NCI-H1930 (cell line): ENCODE measurements around the gene ATP2B3.
A peak's percentile ranks its signal among the peaks of the same experiment; 100 is the strongest.

Experiments used
- DNase-seq, 2 experiments: peaks; one replicate each; lab custom pipeline; 2025; lab: John Stamatoyannopoulos, UW

ATP2B3 gene

DNA sequence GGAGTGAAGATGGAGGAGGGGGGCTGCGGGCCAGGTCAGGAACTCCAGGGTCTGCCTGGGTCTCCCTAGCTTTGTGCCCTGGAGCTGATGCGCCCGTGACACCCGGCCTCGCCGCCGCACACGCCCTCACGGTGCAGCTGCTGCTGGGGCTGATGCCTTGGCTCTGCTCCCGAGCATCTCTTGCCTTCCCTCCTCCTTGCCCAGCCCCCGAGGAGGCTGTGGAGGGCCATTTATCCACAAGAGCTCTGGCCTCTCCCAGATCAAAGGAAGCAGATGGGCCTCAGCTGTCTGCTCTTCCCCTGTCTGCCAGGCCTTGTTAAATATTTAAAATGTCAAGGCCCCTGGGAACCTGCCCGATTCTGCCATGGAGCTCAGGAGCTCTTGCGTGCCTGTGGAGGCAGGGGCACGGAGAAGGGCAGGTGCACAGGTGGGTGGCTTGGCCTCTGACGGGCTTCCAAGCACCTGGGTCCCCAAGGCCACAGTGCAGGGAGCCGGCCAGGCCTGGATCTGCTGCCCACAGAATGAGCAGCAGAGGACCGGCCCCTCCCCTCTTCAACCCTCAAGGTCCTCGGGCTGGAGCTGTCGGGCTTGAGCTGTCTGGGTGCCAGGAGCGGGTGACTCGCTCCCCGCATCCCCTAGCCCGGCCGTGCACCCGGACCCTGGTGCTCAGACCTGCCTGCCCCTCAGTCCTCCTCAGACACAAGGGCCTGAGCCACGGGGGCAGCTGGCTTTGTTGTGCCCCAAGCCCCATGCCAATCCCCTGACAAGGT is 20.3 kb downstream of the ATP2B3 start:
- no peak for DNase-seq

DNA sequence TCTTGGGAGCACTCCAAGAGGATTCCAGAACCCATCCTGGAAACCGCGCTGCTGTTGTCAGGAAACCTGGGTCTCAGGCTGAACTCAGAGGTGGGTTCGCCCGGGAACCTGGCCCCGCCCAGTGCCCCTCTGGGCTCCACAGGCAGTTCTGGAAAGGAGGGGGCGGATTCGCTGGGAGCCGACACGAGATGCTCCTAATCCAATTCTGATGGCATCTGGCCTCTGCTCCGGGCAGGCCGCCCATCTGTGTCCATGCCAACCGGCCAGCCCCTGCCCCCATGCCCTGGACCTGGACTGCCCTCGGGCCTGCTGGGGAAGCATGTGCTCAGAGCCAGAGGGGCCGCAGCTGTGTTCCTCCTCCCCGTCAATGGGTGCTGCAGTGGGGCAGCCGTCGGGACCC is 21.0 kb downstream of the ATP2B3 start:
- DNase-seq = no peak

DNA sequence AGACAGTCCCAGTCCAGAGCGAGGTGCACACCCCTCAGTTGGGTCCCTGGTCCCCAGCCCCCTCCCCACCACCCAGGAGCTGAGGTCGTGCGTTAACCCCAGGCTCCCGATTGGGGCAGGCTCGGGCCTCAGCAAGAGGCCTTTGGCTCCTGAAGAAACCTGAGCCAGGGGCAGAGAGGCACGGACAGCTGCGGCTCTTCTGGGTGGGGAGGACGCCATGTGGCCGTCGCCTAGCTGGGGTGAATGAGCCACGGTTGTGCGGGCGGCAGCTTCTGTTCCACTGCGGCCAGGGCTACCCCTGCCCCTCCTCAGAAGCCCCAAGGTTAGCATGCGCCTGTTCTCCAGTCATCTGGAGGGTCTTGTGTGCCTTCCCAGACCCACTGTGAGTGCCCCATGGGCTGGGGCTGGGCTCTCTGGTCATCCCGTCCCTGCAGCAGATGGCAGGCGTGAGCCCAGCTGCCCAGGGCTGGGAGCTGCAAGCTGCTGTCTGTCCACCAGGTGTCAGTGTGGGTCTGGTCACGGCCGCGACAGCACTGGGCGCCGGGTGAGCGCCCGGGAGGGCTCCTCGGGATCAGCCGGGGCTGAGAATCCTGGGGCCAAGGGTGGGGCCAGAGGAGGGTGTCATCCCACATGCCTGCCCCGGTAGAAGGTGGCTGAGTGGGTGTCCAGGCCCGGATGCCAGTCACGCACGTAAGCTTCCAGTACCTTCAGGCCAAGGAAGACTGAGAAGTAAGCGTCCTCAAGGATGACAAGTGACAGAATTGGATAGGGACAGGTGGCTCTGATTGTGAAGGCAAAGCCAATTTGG is 21.9 kb downstream of the ATP2B3 start:
- peak in 1 of 2 experiments; percentile 55 for DNase-seq

DNA sequence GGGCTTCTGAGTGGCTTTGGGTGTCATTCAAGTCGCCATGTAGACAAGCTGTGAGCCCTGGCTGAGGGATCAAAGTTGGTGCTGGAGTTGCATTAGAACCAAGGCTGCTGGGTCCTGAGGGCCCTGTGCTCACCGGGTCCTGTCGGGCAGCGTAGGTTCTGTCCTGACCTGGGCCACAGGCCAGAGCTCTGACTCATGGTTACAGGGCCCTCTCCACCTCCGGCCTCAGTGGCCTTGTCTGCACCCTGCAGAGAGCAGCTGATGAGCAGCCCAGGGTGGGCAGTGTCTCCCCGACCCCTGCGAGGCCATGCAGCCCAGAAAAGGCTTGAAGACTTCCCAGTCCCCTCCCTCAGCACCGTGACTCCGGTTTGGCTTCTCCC is 22.5 kb downstream of the ATP2B3 start:
- no peak for DNase-seq

DNA sequence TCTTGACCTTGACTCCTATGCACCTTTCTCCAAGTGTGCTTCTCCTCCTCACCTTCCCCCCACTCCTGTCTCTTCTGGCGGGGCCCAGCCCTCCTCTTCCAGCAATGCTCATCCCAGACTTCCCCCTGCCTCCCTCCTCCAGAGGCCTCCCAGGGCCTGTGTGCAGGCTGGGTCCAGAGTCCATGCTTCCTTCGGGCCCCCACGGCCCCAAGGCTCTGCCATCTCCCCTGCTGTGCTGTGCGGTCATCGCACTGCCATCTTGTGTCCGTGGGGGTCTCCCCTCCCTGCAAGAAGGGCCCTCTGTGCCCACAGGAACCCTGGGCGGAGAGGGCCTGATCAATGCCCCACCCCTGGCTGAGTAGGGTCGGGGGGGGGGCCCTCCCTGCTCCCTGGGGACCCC is 27.3 kb downstream of the ATP2B3 start:
- no peak for DNase-seq

DNA sequence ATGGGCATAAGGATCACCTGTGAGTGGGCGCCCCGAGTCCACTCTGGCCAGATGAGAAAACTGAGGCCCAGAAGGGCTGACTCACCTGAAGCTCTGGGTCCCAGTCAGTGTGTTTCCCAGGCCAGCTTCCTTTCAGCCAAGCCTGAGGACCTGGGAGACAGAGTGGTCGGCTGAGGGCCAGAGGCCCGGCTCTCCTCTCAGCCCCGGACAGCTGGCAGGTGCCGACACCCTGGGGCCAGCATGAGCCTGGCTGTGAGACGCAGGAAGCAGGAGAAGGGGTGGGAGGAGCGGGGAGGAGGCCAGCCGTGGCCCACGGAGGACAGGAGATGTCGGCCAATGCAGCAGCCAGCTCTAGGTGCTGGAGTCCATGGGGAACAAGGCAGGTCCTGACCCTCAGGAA is 28.9 kb downstream of the ATP2B3 start:
- no peak for DNase-seq

DNA sequence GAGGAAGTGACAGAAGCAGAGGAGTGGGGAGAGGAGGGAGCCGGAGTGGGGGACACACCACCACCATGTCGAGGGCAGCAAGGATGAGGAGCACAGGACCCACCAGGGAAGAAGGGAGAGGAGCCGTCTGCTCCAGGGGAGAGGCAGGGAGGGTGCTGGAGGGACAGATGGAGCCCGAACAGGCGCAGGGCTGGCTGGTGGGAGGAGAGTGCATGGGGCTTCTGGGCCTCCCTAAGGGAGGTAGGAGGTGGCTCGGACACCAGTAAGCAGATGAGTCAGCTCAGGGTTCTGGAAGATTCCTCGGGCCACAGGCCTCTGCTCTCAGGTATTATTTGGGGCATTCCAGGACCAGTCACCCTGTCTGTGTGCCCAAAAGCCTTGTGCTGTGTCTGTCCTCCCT is 29.8 kb downstream of the ATP2B3 start:
- DNase-seq = no peak

DNA sequence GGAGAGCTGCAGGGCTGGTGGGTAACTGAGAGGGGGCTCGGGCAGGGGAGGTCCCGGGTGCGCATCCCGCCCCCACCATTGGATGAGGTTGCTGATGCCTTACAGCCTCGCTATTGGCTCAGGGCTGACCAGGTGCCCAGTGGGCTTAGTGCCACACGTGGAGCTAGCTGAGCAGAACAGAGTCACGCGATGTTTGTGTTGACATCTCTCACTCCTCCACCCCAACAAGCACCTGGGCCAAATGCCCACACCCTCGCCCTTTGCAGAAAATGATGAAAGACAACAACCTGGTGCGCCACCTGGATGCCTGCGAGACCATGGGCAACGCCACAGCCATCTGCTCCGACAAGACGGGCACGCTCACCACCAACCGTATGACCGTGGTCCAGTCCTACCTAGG is 31.8 kb downstream of the ATP2B3 start:
- no peak for DNase-seq

DNA sequence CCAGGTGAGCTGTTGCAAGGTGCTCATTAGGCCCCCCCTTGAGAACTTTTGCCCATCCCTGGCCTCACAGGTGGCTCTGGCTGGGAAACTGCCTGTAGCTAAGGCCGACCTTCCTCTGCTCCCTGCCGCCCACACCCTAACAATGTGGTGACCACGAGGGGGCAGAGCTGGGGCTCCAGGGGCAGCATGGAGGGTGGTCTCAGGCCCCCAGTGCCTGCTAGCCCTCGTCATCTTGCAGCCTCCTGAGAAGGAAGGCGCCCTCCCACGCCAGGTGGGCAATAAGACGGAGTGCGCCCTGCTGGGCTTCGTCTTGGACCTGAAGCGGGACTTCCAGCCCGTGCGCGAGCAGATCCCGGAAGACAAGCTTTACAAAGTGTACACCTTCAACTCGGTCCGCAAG is 32.4 kb downstream of the ATP2B3 start:
- no peak for DNase-seq

DNA sequence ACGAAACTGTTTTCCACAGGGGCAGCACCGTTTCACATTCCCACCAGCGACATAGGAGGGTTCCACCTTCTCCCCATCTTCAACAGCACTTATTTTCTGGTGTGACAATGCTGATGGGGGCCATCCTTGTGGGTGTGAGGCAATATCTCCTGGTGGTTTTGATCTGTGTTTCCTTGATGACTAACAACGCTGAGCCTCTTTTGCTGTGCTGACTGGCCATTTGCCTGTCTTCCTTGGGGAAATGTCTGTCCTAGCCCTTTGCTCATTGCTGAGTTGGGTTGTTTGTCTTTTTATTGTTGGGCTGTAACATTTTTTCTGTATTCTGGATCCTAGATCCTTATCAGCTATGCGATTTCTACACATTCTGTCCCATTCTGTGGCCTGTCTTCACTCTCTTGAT is 33.7 kb downstream of the ATP2B3 start:
- no peak for DNase-seq

DNA sequence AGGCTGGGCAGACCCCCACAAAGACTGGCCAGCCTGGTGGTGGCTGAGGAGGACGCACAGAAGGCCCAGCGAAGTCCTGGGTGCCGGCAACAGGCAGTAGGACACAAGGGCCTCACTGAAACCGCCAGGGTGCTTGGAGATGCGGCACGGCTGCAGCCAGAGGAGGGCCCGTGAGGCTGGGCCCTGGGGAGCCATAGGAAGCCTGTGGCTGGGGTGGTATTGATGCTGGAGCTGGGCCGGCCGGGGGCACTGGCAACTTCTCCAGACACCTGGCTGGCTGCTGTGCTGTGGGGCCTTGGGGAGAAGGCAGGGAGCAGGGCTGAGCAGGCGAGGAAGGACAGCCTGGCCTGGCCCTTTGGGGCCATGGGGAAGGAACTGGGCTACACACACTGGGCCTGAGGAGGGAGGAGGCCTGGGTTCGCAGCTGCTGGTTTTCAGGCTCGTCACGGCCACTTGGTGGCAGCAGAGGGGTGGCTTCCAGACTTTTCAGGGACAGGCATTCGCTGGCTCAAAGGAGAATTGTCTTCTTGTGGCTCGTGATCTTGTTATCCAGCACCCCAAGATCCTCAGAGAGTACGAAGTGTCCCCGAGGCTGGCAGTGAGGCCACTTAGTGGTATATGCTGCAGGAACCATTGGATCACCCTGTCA is 37.2 kb downstream of the ATP2B3 start:
- DNase-seq = peak in 1 of 2 experiments; percentile 35

DNA sequence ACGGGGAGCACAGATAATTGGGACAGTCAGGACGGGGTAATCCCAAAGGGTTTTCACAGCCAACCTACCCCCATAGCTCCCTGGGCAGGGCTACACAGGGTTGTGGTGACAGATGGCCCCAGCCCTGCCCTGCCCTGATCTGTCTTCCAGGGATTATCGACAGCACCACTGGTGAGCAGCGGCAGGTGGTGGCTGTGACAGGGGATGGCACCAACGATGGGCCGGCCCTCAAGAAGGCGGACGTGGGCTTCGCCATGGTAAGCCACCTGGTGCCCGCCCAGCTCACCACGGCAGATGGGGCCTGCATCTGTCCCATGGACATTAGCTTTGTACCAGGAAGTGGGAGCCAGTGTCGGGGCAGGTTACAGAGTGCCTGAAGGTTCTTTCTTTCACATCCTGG is 39.3 kb downstream of the ATP2B3 start:
- no peak for DNase-seq

DNA sequence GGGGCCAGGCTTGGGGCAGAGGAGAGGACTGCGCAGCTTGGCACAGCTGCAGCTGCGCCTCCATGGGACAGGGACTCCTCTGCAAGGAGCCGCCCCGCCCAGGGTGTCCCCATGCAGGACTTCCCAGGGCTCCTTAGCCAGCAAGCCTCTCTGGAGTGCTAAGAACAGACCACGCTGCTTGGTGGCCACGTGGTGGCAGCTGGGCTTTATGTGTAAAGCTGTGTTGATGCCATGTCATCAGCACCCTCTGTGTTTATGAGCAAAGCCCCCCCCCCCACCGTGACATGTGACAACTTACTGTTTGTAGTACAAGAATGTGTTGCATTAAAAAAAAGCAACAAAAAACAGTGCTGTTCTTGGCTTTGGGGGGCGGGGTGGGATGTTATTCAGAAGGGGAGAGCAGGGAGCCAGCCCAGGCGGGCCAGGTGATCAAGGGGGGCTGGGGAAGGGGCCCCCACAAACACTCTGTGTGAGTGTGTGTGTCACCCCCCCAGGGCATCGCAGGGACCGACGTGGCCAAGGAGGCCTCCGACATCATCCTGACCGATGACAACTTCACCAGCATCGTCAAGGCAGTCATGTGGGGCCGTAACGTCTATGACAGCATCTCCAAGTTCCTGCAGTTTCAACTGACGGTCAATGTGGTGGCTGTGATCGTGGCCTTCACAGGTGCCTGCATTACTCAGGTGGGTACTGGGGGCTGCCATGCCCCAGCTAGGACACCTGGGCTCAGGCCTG is 40.3 kb downstream of the ATP2B3 start:
- no peak for DNase-seq

DNA sequence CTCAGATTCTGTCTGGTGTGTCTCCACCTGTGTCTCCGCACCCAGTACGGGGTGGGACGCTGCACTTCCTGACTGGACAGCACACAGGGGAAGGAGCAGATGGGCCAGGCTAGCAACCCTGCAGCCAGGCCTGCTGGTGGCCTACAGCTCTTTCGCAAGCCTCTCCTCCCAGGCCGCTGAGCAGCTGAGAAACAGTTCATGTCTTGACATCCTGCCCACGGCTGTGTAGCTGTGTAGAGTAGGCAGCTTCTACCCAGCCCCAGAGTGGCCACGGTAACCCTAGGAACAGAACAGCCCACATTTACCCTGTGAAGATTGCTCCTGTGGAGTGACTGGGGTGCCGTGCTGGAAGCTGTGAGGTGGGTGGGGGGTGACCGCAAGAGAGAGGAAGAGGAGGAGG is 42.6 kb downstream of the ATP2B3 start:
- no peak for DNase-seq

DNA sequence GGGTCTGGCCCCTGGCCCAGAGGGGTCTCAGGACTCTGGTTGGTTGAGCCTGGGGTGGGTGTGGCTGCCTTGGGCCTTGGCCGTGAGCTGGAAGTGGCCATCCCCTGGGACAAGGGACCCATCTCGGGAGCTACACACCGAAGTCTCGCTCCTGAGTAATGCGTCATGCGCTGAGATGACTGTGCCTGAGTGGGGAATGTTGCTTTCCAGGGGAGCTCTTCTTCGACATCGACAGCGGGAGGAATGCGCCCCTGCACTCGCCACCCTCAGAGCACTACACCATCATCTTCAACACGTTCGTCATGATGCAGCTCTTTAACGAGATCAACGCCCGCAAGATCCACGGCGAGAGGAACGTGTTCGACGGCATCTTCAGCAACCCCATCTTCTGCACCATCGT is 43.0 kb downstream of the ATP2B3 start:
- DNase-seq = no peak

DNA sequence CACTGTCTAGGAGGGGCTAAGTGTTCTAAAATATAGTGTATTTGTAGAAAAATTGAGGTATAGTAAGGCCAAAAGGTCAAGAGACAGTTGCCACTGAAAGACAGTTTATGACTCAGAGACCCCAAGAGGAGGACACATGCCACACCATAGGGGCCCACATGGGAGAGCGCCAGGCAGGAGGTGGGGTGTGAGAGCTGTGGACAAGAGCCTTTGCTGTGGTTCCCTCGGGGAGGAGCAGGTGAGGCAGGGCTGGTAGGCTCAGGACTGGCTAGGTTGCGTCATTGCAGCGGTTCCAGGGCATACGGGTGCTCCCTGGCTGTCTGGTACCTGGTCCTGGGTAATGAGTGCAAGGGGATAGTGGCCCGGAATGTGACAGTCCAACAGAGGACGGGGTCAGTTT is 43.9 kb downstream of the ATP2B3 start:
- DNase-seq = no peak

DNA sequence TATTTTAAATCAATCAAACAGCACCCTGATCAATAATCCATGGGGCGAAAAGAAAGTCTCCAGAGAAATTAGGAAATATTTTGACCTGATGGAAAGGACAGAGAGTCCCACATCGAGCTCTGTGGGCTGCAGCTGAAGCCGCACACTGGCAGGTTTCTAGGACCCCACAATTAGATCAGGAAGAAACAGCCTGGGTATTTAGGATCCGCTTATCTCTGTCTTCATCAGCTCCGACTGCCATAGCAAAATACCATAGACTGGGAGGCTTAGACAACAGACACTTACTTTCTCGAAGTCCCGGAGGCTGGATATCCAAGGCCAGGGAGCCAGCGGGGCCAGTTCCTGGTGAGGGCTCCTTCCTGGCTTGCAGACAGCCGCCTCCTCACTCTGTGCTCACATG is 45.1 kb downstream of the ATP2B3 start:
- no peak for DNase-seq

DNA sequence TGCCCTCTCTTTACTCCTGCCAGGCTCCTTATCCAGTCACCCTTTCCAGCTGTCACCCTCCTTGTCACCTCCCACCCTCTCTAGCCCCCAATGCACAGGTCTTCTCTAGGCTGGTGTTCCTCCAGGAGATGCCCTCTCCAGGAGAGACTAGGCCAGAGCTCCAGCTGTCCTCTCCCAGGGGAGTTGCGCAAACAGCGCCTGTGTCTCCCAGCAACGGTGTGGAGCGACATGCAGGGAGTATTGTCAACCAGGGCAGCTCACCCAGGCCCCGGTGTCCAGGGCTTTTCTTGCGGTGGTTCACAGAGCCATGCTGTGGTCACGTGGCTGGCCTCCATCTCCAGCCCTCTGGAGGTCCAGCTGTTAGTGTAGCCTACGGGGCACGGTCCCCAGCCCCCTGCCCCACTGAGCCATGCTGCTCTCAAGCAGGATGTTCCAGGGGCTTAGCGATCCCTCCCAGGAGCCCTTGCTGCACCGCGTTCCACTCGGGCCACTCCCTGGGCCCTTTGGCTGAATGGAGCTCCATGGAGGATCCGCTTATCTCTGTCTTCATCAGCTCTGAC is 46.7 kb downstream of the ATP2B3 start:
- DNase-seq = peak in 1 of 2 experiments; percentile 17

DNA sequence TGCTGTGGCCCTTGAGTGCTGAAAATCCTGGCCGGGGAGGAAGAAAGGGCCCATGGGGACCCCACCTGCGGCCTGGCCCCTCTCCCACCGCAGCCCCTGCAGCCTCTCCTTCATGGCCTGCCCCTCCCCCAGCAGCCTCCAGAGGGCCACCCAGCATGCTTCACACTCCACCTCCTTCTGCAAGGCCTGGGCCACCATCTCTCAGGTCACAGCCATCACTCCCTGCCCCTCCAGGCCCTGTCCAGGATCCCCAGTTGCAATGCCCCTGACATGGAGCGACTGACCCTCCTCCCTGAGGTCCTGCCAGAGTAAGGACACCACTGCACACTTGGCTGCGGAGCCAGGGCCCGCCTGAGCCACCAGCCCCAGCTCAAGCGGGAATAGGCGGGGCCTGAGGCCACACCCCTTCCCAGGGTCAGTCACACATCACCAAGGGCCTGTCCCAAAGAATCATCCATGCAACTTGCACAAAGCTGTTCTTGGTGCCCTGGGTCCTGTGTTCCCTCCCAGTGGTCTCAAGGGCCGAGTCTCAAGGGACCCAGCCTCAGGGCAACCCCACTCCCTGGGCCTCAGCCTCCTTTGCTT is 48.6 kb downstream of the ATP2B3 start:
- no peak for DNase-seq

DNA sequence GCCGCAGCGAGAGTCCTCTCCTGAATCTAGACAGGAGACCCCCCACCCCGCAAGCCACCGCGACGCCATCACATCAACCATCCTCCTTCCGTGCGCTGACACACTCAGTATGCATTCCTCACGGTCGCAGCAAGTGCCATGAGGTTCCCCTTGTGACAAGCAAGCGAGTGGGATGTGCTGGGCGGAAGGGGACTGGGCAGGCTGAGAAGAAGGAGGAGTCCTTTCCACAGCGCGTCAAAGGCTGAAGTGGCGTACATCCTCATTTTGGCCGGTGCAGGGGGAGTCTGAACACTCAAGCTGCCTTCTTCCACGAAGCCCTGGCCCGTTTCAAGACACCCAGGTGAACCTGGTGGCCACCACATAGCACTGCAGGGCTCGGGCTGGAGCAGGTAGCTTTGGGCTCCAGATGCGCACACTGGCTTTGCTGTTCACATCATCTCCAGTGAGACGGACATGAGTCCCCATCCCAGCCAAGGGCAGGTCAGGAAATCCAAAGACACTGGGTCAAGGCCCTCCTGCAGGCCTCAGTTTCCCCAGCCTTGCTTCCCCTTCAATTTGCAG is 51.1 kb downstream of the ATP2B3 start:
- DNase-seq = no peak

DNA sequence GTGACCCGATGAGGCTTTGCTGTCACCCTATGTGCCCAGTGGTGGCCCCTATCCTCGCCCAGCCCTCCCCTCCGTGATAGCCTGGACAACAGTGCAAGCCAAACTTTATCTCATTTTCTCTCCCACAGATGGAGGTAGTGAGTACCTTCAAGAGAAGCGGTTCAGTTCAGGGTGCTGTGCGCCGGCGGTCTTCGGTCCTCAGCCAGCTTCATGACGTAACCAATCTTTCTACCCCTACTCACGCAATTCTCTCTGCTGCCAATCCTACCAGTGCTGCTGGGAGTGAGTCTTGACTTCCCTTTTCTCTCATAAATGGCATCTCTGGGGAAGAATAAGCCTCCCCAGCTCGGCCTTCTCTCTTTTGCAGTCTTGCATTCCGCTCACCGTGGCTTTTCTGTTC is 52.0 kb downstream of the ATP2B3 start:
- DNase-seq = no peak
